IMR-90 (cell line): ENCODE results near the gene TBC1D22A. TPM values are rescaled to one million over a fixed set of nuclear protein-coding genes. Genes with fewer than 3 reads are reported as not detected.

Source experiments
- ATAC-seq: fragments of 200-7000 bp; cut with Tn5 transposase; 2 replicates; pipeline ENCODE4 v1.9.1; 2020; ENCODE audit warnings: low read depth, mild to moderate bottlenecking, moderate library complexity
- BruUV-seq: library from RNA; stranded (reverse); fragments of 400-500 nt; replicated peaks from 2 replicates; lab custom pipeline; 2021; lab: Mats Ljungman, UMichigan
- CTCF ChIA-PET: fragments of 300-600 bp; formaldehyde crosslinking; extraction: SDS; loops from one replicate; lab custom pipeline; 2021; ENCODE audit warnings: antibody characterized with exemption; lab: Yijun Ruan, JAX
- POLR2A ChIA-PET: fragments of 300-600 bp; sonication (Branson Sonifier 250); formaldehyde crosslinking; loops from one replicate; lab custom pipeline; 2022; ENCODE audit warnings: antibody characterized with exemption; ENCODE audit not compliant: unreplicated experiment; lab: Charles Lee
- DNase-seq: peaks from one replicate; pipeline ENCODE4 v3.0.0; 2013
- H2AFZ ChIP-seq: replicated peaks from 2 replicates; pipeline ENCODE3; 2013; ENCODE audit warnings: low read length, mild to moderate bottlenecking; ENCODE audit not compliant: poor library complexity
- H2AK5ac ChIP-seq: 2 replicates; pipeline ENCODE4 v1.6.1; 2013; ENCODE audit warnings: low read depth, low read length, inconsistent platforms
- H2AK9ac ChIP-seq: replicated peaks from 2 replicates; pipeline ENCODE3; 2013; ENCODE audit warnings: mild to moderate bottlenecking, low read depth, low read length, moderate library complexity; ENCODE audit not compliant: poor library complexity
- H2BK120ac ChIP-seq: 2 replicates; pipeline ENCODE4 v1.6.1; 2013; ENCODE audit warnings: low read depth, low read length, inconsistent platforms
- H2BK15ac ChIP-seq: 3 replicates; pipeline ENCODE4 v1.6.1; 2013; ENCODE audit warnings: low read depth, low read length, inconsistent platforms
- H2BK20ac ChIP-seq: 2 replicates; pipeline ENCODE4 v1.6.1; 2013; ENCODE audit warnings: low read depth, mild to moderate bottlenecking, inconsistent platforms, low read length, moderate library complexity
- H2BK5ac ChIP-seq: 2 replicates; pipeline ENCODE4 v1.6.1; 2013; ENCODE audit warnings: mild to moderate bottlenecking, low read depth, low read length, inconsistent platforms; ENCODE audit not compliant: poor library complexity, severe bottlenecking
- H3K14ac ChIP-seq: replicated peaks from 2 replicates; pipeline ENCODE4 v1.6.1; 2013; ENCODE audit warnings: low read depth, low read length, inconsistent platforms
- H3K18ac ChIP-seq: 2 replicates; pipeline ENCODE4 v1.6.1; 2013; ENCODE audit warnings: low read depth, low read length, control low read depth
- H3K23ac ChIP-seq: 2 replicates; pipeline ENCODE4 v1.6.1; 2013; ENCODE audit warnings: low read depth, low read length, inconsistent platforms
- H3K27ac ChIP-seq: 2 replicates; pipeline ENCODE4 v1.5.1; 2013; ENCODE audit warnings: mild to moderate bottlenecking, control low read depth, low read length; ENCODE audit not compliant: insufficient read depth
- H3K27me3 ChIP-seq: 2 replicates; pipeline ENCODE4 v1.6.1; 2013; ENCODE audit warnings: low read length; ENCODE audit not compliant: control insufficient read depth, insufficient read depth
- H3K36me3 ChIP-seq: 2 replicates; pipeline ENCODE4 v1.6.1; 2013; ENCODE audit warnings: low read length, mixed read lengths; ENCODE audit not compliant: control insufficient read depth, insufficient read depth
- H3K4ac ChIP-seq: 2 replicates; pipeline ENCODE4 v1.6.1; 2013; ENCODE audit warnings: low read depth, low read length, inconsistent platforms
- H3K4me1 ChIP-seq: 2 replicates; pipeline ENCODE4 v1.6.1; 2013; ENCODE audit warnings: low read length, mixed read lengths; ENCODE audit not compliant: control insufficient read depth, insufficient read depth
- H3K4me2 ChIP-seq: 2 replicates; pipeline ENCODE4 v1.6.1; 2013; ENCODE audit warnings: low read depth, mild to moderate bottlenecking, control low read depth, low read length, moderate library complexity
- H3K4me3 ChIP-seq: 2 replicates; pipeline ENCODE4 v1.5.1; 2013; ENCODE audit warnings: low read depth, mild to moderate bottlenecking, control low read depth, low read length, moderate library complexity; ENCODE audit not compliant: insufficient read depth
- H3K56ac ChIP-seq: 2 replicates; pipeline ENCODE4 v1.6.1; 2013; ENCODE audit warnings: low read length, inconsistent platforms; ENCODE audit not compliant: insufficient read depth; ENCODE audit errors: extremely low read depth
- H3K79me1 ChIP-seq, 2 experiments: 2 replicates each; pipeline ENCODE4 v1.6.1; 2013; ENCODE audit warnings: low read length in 2 of 2, inconsistent platforms in 1 of 2, low read depth in 1 of 2
- H3K9ac ChIP-seq: 2 replicates; pipeline ENCODE4 v1.6.1; 2013; ENCODE audit warnings: low read depth, low read length, control low read depth
- H3K9me1 ChIP-seq: 2 replicates; pipeline ENCODE4 v1.6.1; 2013; ENCODE audit warnings: low read length, inconsistent platforms; ENCODE audit not compliant: insufficient read depth
- H3K9me3 ChIP-seq: 2 replicates; pipeline ENCODE4 v1.6.1; 2013; ENCODE audit warnings: low read length; ENCODE audit not compliant: control insufficient read depth, insufficient read depth
- H4K20me1 ChIP-seq: 2 replicates; pipeline ENCODE4 v1.6.1; 2013; ENCODE audit warnings: low read length, inconsistent platforms; ENCODE audit not compliant: insufficient read depth
- H4K5ac ChIP-seq: 2 replicates; pipeline ENCODE4 v1.6.1; 2013; ENCODE audit warnings: mild to moderate bottlenecking, low read depth, low read length, control low read depth
- H4K8ac ChIP-seq, 2 experiments: 2 replicates each; pipeline ENCODE4 v1.6.1; 2013; ENCODE audit warnings: low read depth in 2 of 2, low read length in 2 of 2, control low read depth in 1 of 2, inconsistent platforms in 1 of 2
- H4K91ac ChIP-seq: 2 replicates; pipeline ENCODE4 v1.6.1; 2013; ENCODE audit warnings: low read depth, low read length, inconsistent platforms; ENCODE audit not compliant: insufficient read depth
- MAFK ChIP-seq: IDR thresholded peaks from 2 replicates; pipeline ENCODE4 v1.6.1; 2012; ENCODE audit warnings: low read depth, low read length, improper control_type of control experiment
- RAD21 ChIP-seq: IDR thresholded peaks from 2 replicates; pipeline ENCODE4 v1.6.1; 2012; ENCODE audit warnings: low read length, improper control_type of control experiment
- WGBS, 2 experiments: methylation state at CpG; one replicate each; pipeline versions ENCODE4 v1.1.5 to v1.1.7; 2013; ENCODE audit warnings: missing lambda C conversion rate in 2 of 2; ENCODE audit not compliant: insufficient read length in 1 of 2; ENCODE audit errors: extremely low coverage in 2 of 2; 5-methylcytosine and 5-hydroxymethylcytosine counted together
- dilution Hi-C: fragments of 300-500 bp; cut with HindIII; formaldehyde crosslinking; loops from one replicate; pipeline ENCODE4 v1.14.3; 2018; ENCODE audit warnings: low sequenced_read_pairs; ENCODE audit not compliant: unreplicated experiment
- in situ Hi-C: fragments of 300-500 bp; cut with MboI; formaldehyde crosslinking; loops from 3 replicates; pipeline ENCODE4 v1.14.3; 2019; ENCODE audit warnings: low sequenced_read_pairs, inconsistent platforms, mixed read lengths
- intact Hi-C: fragments of 100-400 bp; cut with micrococcal nuclease; formaldehyde crosslinking; loops from 2 replicates; pipeline ENCODE4 v1.10.0; 2022
- polyA plus RNA-seq, 3 experiments: library from polyadenylated mRNA; depleted of rRNA; stranded (reverse); fragments of >200 nt; gene quantifications; 2 replicates each; pipeline ENCODE4 v1.2.3, GENCODE V29; 2012; ENCODE audit warnings: low replicate concordance in 1 of 3
- total RNA-seq: library from RNA; depleted of rRNA; stranded (reverse); fragments of >200 nt; gene quantifications from 2 replicates; pipeline ENCODE4 v1.2.3, GENCODE V29; 2012

The TBC1D22A gene
- total and polyA plus RNA-seq, 2 of the 4 experiments (the other 2 are of a cell fraction), result 9.0 to 16.7 TPM

DNA sequence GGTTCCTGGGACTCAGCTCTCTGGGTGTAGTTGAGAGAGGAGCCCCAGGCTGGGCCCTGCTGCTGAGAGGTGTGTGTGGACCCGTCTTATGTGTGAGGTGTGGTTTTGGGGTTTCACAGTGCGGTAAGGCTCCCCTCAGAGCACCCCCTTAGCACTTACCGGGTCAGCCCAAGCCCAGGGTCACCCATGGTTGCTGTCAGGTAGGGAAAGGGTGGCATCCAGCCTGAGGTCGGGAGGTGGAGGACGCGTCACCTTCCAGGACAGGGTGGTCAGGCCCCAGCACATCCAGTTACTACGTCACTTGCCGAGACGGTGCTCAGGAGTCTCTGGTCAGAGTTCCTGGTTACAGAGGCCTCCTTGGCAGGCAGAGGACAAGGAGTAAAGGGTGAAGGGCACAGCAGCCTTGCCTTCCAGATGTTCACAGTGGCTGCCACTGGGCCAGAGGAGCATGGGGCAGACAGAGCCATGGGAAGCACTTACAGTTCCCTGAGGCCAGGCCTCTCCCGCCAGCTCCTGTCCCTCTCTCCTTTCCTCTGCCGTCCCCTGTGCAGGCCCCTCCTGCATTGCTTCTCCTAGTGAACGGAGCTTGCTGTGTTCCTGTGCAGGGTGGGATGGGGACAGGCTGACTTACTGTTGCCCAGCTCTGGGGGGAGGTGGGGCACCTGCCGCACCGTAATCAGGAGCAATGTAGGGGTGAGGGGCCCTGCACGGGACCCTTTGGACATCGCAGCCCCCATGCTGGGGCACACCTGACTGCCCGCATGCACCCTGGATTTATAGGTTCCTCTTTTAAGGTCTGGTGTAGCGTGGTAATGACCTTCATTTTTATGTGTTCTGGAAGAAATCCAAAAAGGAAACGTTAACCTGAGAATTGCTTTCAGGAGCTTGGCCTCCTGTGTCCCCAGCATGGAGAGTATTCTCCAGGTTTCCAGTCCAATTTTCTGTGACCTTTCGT is 285.9 kb downstream of the TBC1D22A start:
- POLR2A ChIA-PET, result no interaction called here

More for the DNA sequence above, 285.9 kb downstream of the TBC1D22A start:
- dilution Hi-C loops, result no loop called here
- Histone ChIP-seq H4K5ac (no peak overlapping the region), H3K4me2 (no peak overlapping the region), H3K9ac (no peak overlapping the region), H3K79me1 (no peaks in the 10 kb centered on the region; a peak in 2 of 4 replicates), H3K56ac (no peak overlapping the region), H3K4me3 (no peak overlapping the region), H4K20me1 (peaks cover 6% of the 10 kb centered on the region; the same call in 1 of the 2 replicates), H4K8ac (no peak overlapping the region), H2BK20ac (no peak overlapping the region), H2AK5ac (no peak overlapping the region), H3K9me3 (no peaks in the 10 kb centered on the region), H3K23ac (no peak overlapping the region), H3K18ac (no peak overlapping the region), H3K4ac (no peak overlapping the region), H3K27ac (no peak overlapping the region), H2AFZ (no peak overlapping the region), H2BK5ac (no peak overlapping the region), H2BK120ac (no peak overlapping the region), H2BK15ac (no peak overlapping the region), H3K4me1 (peaks cover 8% of the 10 kb centered on the region), H2AK9ac (no peak overlapping the region), H3K27me3 (no peaks in the 10 kb centered on the region), H3K36me3 (no peaks in the 10 kb centered on the region), H3K14ac (no peak overlapping the region), H3K9me1 (peaks cover 7% of the 10 kb centered on the region), H4K91ac (no peak overlapping the region)
- CTCF ChIA-PET, result no interaction called here
- TF ChIP-seq MAFK (no peak), RAD21 (no peak)
- in situ Hi-C loops, result no loop called here
- no peak for DNase-seq
- no peak for ATAC-seq
- 88% methylated on average over 10 of the region's 20 CpGs; no CpG with 5 or more reads in 1 of the 2 experiments for WGBS, 2 experiments
- BruUV-seq, result no TSS peak
- intact Hi-C loops, result no loop called here
